Epithelial cell of alveolus of lung (primary cell): ENCODE results near the gene ZSCAN5C. TPM values are rescaled to one million over a fixed set of nuclear protein-coding genes. Genes with fewer than 3 reads are reported as not detected.

Source experiments
- total RNA-seq: library from RNA; depleted of rRNA; stranded (reverse); fragments of >200 nt; gene quantifications from 2 replicates; pipeline ENCODE4 v1.2.1, GENCODE V29; 2015

ZSCAN5C gene
- not detected in 2 replicates for total RNA-seq

GRCh38 chr19:56201973-56202372 lies at the start of gene ZSCAN5C:
Gene ZSCAN5C, plus strand, starts transcription at chr19:56202273. Its CDS starts 3,641 bp downstream, at chr19:56205914.

GRCh38 chr19:56175861-56176307 lies 26.2 kb upstream of the ZSCAN5C start, which contains the start of gene GALP:
Gene GALP, plus strand, starts transcription at chr19:56176008. Its CDS starts 1,101 bp downstream, at chr19:56177109.

GRCh38 chr19:56197646-56198045 lies 4.4 kb upstream of the ZSCAN5C start, which contains the start of gene ZSCAN5B:
Gene ZSCAN5B, minus strand, starts transcription at chr19:56197783. Its CDS starts 4,731 bp downstream, at chr19:56193052.

Other genes starting within 250 kb of the ZSCAN5C start
- gene NLRP5, start 215.5 kb upstream of the ZSCAN5C start, total RNA-seq: not detected in 2 replicates
- 9.6 and 15.4 TPM in 2 replicates for gene ZNF787, start 81.0 kb upstream of the ZSCAN5C start, total RNA-seq
- 33.9 and 68.7 TPM in 2 replicates for gene ZNF444, start 61.0 kb upstream of the ZSCAN5C start, total RNA-seq
- not detected in 2 replicates for gene GALP, start 26.3 kb upstream of the ZSCAN5C start, total RNA-seq
- gene ZSCAN5B, start 4.5 kb upstream of the ZSCAN5C start, total RNA-seq: not detected in 2 replicates
- not detected in 2 replicates for gene EDDM13, start 70.5 kb downstream of the ZSCAN5C start, total RNA-seq
- 3.1 and 5.7 TPM in 2 replicates for gene ZSCAN5A, start 112.6 kb downstream of the ZSCAN5C start, total RNA-seq
- 1.2 and 5.7 TPM in 2 replicates for gene ZNF582, start 191.3 kb downstream of the ZSCAN5C start, total RNA-seq
- 2.8 and 3.0 TPM in 2 replicates for gene ZNF583, start 202.1 kb downstream of the ZSCAN5C start, total RNA-seq